Lower leg skin (tissue), 4 donors: ENCODE measurements around the gene ICAM2. TPM values are rescaled to one million over a fixed set of nuclear protein-coding genes. Genes with fewer than 3 reads are reported as not detected.

Source experiments
- DNase-seq, 2 donors: peaks; one replicate each; pipeline ENCODE4 v3.0.0-alpha.2; 2019; ENCODE audit warnings: low spot score in 2 of 2
- H3K4me3 ChIP-seq: fragments of 200-600 bp; sonication (generic); 2 replicates; pipeline ENCODE4 v1.5.1; 2017; ENCODE audit warnings: mild to moderate bottlenecking, low read depth; ENCODE audit not compliant: poor library complexity, severe bottlenecking
- CTCF ChIP-seq, 3 donors: fragments of 450-650 bp; IDR thresholded peaks; one replicate each; pipeline ENCODE4 v1.5.1; 2016; ENCODE audit warnings: antibody characterized with exemption in 3 of 3, mild to moderate bottlenecking in 3 of 3, moderate library complexity in 2 of 3
- POLR2A ChIP-seq, 2 donors: fragments of 450-650 bp; IDR thresholded peaks; one replicate each; pipeline ENCODE4 v1.6.1; 2016 to 2017; ENCODE audit warnings: antibody characterized with exemption in 2 of 2, mild to moderate bottlenecking in 1 of 2, moderate library complexity in 1 of 2
- WGBS, 2 donors: methylation state at CpG; one replicate each; pipeline ENCODE4 v1.1.5; 2018; 5-methylcytosine and 5-hydroxymethylcytosine counted together
- intact Hi-C: fragments of 100-400 bp; cut with DNase I; formaldehyde crosslinking; loops from one replicate; pipeline ENCODE4 v1.15.0; 2023; ENCODE audit warnings: low total_unique reads
- total RNA-seq, 4 donors: library from RNA; depleted of rRNA; stranded (reverse); fragments of >200 nt; gene quantifications; one replicate each; pipeline ENCODE4 v1.1.0, GENCODE V29; 2016

Gene ICAM2
- total RNA-seq, 4 donors from 2014 or later, result 11.5 to 26.8 (median 19.9) TPM

GRCh38 chr17:63997341-63998048 lies 22.9 kb downstream of the ICAM2 start:
- WGBS, 2 donors, result 19 to 23% methylated on average over 15 to 19 of the region's 19 CpGs
- peak in 1 of 2 donors; percentile 84 for DNase-seq
- TF ChIP-seq POLR2A (IDR thresholded peaks at IDR 0.05) (no peak), CTCF (IDR thresholded peaks at IDR 0.05) (no peak)
- H3K4me3 ChIP-seq, result no peak overlapping the region
- intact Hi-C loops, result no loop called here

DNA sequence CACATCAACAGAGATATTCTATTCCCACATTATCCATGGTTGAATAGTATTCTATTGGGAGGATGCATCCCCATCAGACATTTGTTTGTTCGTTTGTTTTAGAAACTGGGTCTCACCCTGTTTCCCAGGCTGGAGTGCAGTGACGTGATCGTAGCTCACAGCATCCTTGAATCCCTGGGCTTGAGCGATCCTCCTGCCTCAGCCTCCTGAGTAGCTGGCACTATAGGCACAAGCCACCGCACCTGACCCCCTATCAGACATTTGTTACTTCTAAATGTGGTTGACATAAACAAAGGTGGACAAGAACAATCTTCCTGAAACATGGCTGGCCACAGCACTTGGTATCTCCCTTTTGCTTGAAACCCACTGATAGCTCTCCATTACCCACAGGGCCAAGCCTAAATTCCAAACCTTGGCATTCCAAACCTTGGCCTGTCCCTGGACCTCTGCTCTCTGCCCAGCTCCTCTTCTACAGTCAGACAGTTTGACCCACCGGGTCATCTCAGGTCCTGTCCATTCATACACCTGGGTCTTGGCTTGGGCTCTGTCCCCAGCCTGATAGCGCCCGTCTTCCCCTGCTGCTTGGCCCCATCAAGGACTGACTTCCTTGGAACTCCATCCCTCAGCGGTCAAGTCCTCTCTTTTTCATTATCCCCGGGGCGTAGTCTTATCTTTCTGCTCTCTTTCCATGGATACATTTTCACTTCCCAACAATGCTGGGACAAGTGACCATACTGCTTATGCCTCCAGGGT lies 23.8 kb downstream of the ICAM2 start:
- DNase-seq, result peak in 1 of 2 donors; percentile 54
- TF ChIP-seq POLR2A (IDR thresholded peaks at IDR 0.05) (no peak), CTCF (IDR thresholded peaks at IDR 0.05) (no peak)
- intact Hi-C loops, result no loop called here
- H3K4me3 ChIP-seq, result no peak overlapping the region
- 96 to 98% methylated on average over 11 of the region's 11 CpGs for WGBS, 2 donors

DNA sequence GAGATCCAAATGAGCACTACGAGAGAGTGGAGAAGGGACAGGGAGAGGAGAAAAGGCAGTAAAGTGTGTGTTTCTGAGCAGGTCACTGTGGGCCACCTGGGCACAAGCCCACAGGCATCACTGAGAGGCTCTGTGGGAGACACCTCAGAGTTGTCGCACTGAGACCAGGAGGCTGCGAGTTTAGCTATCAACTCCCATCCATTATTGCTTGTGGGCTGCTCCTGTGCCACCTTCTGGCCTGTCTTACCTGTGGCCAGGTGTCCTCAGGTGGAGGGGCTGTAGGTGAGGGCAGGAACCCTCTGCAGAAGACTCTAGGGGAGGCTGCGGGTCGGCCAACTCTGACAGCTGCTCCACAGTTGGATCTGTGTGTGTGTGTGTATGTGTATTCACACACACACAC lies 24.8 kb downstream of the ICAM2 start:
- DNase-seq, result peak in 1 of 2 donors; percentile 46
- intact Hi-C loops, result no loop called here
- TF ChIP-seq CTCF (IDR thresholded peaks at IDR 0.05), result no peak
- no peak for TF ChIP-seq POLR2A (IDR thresholded peaks at IDR 0.05)
- WGBS, 2 donors, result 92 to 93% methylated on average over 5 of the region's 5 CpGs
- H3K4me3 ChIP-seq, result no peak overlapping the region

DNA sequence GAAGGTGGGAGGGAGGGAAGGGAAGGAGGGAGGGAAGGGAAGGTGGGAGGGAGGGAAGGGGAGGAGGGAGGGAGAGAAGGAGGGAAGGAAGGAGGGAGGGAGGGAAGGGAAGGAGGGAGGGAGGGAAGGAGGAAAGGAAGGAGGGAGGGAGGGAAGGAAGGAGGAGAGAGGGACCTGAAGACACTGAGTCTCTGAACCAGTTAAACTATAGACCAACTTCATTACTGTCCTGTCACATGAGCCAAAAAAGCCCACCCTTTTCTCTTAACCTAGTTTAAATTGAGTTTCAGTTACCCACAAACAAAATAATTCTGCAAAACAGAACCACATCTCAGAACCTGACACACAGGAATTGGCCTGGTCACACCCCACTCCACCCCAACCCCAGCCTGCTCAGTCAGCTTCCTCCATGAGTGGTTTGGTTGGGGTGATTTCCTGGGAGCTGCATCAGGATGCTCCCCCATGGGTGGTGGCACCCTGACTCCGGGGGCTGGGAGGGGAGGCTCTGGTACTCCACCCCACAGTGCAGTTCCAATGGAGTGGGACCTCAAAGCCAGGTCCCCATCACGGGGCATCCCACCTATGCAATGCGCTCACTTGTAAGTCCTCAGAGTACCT lies 27.0 kb downstream of the ICAM2 start:
- intact Hi-C loops, result no loop called here
- H3K4me3 ChIP-seq, result no peak overlapping the region
- 71% methylated on average over 3 of the region's 3 CpGs for WGBS, 2 donors
- TF ChIP-seq CTCF (IDR thresholded peaks at IDR 0.05) (no peak), POLR2A (IDR thresholded peaks at IDR 0.05) (no peak)
- peak in 1 of 2 donors; percentile 70 for DNase-seq

GRCh38 chr17:63991611-63992010 lies 28.8 kb downstream of the ICAM2 start:
- WGBS, 2 donors, result 70 to 76% methylated on average over 11 of the region's 11 CpGs
- H3K4me3 ChIP-seq, result no peak overlapping the region
- intact Hi-C loops, result no loop called here
- no peak for TF ChIP-seq POLR2A (IDR thresholded peaks at IDR 0.05)
- no peak for TF ChIP-seq CTCF (IDR thresholded peaks at IDR 0.05)
- no peak for DNase-seq
